Naive thymus-derived CD8-positive, alpha-beta T cell (primary cell): Measurements from ENCODE around the gene TULP4. TPM values are rescaled to one million over a fixed set of nuclear protein-coding genes. Genes with fewer than 3 reads are reported as not detected.
"Not testable (repeated sequence)": the region's sequence is repeated elsewhere in the genome, so short reads cannot be mapped to it uniquely, and the experiment has no call there.

Experiments used
- ATAC-seq, 2 donors: fragments of 150-1000 bp; cut with Tn5 transposase in 1 of 2; sonication (Bioruptor Pico), chemical (Tn5 transposase) in 1 of 2; 1 replicate in 1 of 2; 2 replicates in 1 of 2; pipeline ENCODE4 v1.10.0; 2021; ENCODE audit warnings: mild to moderate bottlenecking in 2 of 2, moderate library complexity in 2 of 2
- POLR2A ChIA-PET: fragments of 350-600 bp; sonication (Branson Sonifier 250); formaldehyde crosslinking; loops from one replicate; lab custom pipeline; 2021; ENCODE audit warnings: antibody characterized with exemption; lab: Charles Lee
- DNase-seq, 10 donors: peaks; one replicate each; pipeline versions ENCODE4 v3.0.0 to v3.0.0-alpha.2; 2020 to 2022
- H3K27ac Mint-ChIP-seq, 10 donors: one replicate each; pipeline ENCODE4 v1.8.0; 2020 to 2022; ENCODE audit warnings: mild to moderate bottlenecking in 10 of 10, mixed read lengths in 10 of 10, moderate library complexity in 4 of 10, inconsistent platforms in 1 of 10
- H3K27me3 Mint-ChIP-seq, 5 donors: one replicate each; pipeline ENCODE4 v1.8.0; 2021 to 2022; ENCODE audit warnings: mixed read lengths in 5 of 5
- H3K36me3 Mint-ChIP-seq, 3 donors: one replicate each; pipeline ENCODE4 v1.8.0; 2020 to 2022; ENCODE audit warnings: mixed read lengths in 3 of 3, mild to moderate bottlenecking in 2 of 3, inconsistent platforms in 1 of 3
- H3K4me1 Mint-ChIP-seq, 4 donors: one replicate each; pipeline ENCODE4 v1.8.0; 2021 to 2022; ENCODE audit warnings: mixed read lengths in 4 of 4
- H3K4me3 Mint-ChIP-seq, 10 donors: one replicate each; pipeline ENCODE4 v1.8.0; 2020 to 2022; ENCODE audit warnings: mild to moderate bottlenecking in 10 of 10, mixed read lengths in 10 of 10, moderate library complexity in 6 of 10, inconsistent platforms in 1 of 10
- H3K9me3 Mint-ChIP-seq, 9 donors: one replicate each; pipeline ENCODE4 v1.8.0; 2020 to 2022; ENCODE audit warnings: mixed read lengths in 9 of 9, mild to moderate bottlenecking in 3 of 9, inconsistent platforms in 1 of 9, moderate library complexity in 1 of 9
- polyA plus RNA-seq, 3 donors: library from polyadenylated mRNA; unstranded; fragments of 300-500 nt; fragmentation: Illumina TruSeq; gene quantifications; one replicate each; pipeline ENCODE4 v1.2.3, GENCODE V29; 2021
- total RNA-seq, 8 experiments: library from RNA in 2 of 8; stranded (reverse) in 2 of 8; gene quantifications; one replicate each; pipeline ENCODE4 v1.2.3 and lab custom pipeline; 2021 to 2026

TULP4 gene
- total and polyA plus RNA-seq, 5 experiments from 2014 or later: 18.9 to 59.5 (median 25.8) TPM

DNA sequence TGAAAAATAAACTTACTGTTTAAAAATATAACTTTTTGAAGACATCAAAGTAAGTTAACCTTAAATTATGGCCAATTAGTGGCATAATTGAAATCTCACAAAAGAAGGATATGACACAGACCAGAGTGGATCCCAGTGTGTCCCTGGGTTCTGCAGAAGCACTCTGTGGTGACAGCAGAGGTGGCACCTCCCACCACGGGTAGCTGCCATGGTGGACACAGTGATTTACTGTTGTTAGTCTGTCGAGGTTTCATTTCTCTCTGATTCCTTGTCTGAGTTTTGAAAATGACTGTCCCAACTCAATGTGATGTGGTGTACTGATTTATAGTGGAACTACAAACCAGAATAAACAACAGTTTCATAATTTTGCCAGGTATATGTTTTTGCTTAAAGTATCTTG, 76.5 kb downstream of the TULP4 start:
- H3K4me1 Mint-ChIP-seq: peaks cover 0 to 7% (median 4%) of the 10 kb centered on the region in 4 donors
- DNase-seq (no peak), ATAC-seq (no peak)
- no peak overlapping the region for H3K27ac Mint-ChIP-seq
- H3K36me3 Mint-ChIP-seq: peaks cover 0 to 10% (median 10%) of the 10 kb centered on the region in 3 donors
- no peak overlapping the region for H3K4me3 Mint-ChIP-seq
- H3K9me3 Mint-ChIP-seq: peaks cover 0 to 14% (median 7%) of the 10 kb centered on the region in 9 donors
- POLR2A ChIA-PET: no interaction called here
- no peaks in the 10 kb centered on the region for H3K27me3 Mint-ChIP-seq

DNA sequence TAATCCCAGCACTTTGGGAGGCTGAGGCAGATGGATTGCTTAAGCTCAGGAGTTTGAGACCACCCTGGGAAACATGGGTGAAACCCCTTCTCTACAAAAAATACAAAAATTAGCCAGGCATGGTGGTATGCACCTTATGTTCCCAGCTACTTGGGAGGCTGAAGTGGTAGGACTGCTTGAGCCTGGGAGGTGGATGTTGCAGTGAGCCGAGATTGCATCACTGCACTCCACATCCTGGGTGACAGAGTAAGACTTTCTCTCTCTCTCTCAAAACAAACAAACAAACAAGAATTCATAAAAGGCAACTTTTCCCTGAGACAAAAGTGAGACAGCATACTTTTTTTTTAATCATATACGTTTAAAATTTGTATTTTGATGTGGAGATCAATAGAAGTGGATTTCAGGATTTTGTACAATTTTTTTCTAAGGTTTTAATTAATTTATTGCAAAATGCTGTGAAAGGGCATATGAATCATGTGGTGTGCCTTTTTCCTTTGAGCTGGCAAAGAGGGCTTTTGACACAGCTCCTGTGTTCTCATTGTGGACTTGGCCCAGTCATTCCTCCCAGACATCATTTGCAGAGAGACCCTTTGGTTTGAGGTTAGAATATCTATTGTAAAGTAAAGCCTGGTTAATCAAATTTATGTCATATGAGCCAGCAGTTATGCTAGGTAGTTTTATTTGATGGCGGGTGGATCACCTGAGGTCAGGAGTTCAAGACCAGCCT, 77.1 kb downstream of the TULP4 start:
- no peak for ATAC-seq
- no peak overlapping the region for H3K27ac Mint-ChIP-seq
- H3K36me3 Mint-ChIP-seq: peaks cover 0 to 16% (median 10%) of the 10 kb centered on the region in 3 donors
- no peak overlapping the region for H3K4me3 Mint-ChIP-seq
- POLR2A ChIA-PET: no interaction called here
- no peaks in the 10 kb centered on the region for H3K27me3 Mint-ChIP-seq
- H3K4me1 Mint-ChIP-seq: peaks cover 1 to 6% (median 4%) of the 10 kb centered on the region in 4 donors
- H3K9me3 Mint-ChIP-seq: peaks cover 0 to 18% (median 7%) of the 10 kb centered on the region in 9 donors
- DNase-seq: no peak

DNA sequence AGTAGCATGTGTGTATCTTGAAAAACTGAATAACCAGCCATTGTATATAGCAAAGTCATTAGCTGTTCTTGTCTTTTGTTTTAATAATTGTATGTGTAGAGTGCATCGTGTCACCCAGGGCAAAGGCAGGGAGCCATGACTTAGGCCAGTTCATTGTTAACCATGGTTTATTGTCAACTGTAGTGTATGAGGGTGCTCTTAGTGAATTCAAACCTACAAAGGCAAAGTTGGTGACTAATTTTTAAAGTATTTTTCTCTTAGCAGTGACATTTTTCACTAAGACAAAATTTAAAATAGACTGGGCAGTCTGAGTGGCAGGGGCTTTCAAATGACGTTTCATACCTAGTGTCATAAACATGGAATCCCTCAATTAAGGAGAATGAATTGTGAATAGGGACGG, 79.0 kb downstream of the TULP4 start:
- Mint-ChIP-seq H3K4me3 (no peak overlapping the region), H3K27me3 (no peaks in the 10 kb centered on the region), H3K36me3 (peaks cover 0 to 16% (median 10%) of the 10 kb centered on the region in 3 donors), H3K9me3 (peaks cover 0 to 18% (median 7%) of the 10 kb centered on the region in 9 donors), H3K27ac (no peak overlapping the region), H3K4me1 (peaks cover 2 to 10% (median 4%) of the 10 kb centered on the region in 4 donors)
- POLR2A ChIA-PET: no interaction called here
- ATAC-seq (no peak), DNase-seq (no peak)

DNA sequence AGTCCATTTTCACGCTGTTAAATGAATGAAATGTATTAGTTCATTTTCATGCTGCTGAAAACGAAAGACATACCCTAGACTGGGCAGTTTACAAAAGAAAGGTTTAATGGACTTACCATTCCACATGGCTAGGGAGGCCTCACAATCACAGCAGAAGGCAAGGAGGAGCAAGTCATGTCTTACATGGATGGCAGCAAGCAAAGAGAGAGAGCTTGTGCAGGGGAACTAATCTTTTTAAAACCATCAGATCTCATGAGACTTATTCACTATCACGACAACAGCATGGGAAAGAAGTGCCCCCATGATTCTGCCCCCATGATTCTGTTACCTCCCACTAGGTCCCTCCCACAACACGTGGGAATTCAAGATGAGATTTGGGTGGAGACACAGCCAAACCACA, 79.7 kb downstream of the TULP4 start:
- H3K27ac Mint-ChIP-seq, H3K4me1 Mint-ChIP-seq, ATAC-seq, POLR2A ChIA-PET, H3K27me3 Mint-ChIP-seq, H3K4me3 Mint-ChIP-seq, DNase-seq: not testable (repeated sequence)
- Mint-ChIP-seq H3K36me3 (peaks cover 0 to 16% (median 10%) of the 10 kb centered on the region in 3 donors), H3K9me3 (peaks cover 0 to 18% (median 7%) of the 10 kb centered on the region in 9 donors)

DNA sequence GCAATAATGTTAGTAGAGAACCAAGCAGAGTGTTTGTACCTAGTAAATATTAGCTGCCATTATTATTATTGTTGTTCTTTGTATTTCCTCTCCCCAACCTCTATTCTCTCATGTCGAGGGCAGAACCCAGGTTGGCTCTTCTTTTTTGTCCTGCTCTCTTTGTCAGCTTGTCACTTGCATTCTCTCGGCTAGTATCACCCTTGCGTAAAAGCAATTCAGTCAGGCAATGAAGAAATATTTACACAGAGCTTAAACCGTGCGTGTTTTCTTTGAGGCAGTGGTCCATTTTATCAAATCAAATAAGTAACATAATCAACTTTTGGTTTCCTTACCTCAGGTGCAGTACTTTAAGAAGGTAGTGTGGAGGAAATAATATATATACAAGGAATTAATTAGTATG, 83.9 kb downstream of the TULP4 start:
- H3K9me3 Mint-ChIP-seq: peaks cover 0 to 18% (median under 1%) of the 10 kb centered on the region in 9 donors
- H3K4me1 Mint-ChIP-seq: peaks cover 2 to 22% (median 6%) of the 10 kb centered on the region in 4 donors
- no peak overlapping the region for H3K27ac Mint-ChIP-seq
- H3K27me3 Mint-ChIP-seq: no peaks in the 10 kb centered on the region
- POLR2A ChIA-PET: no interaction called here
- H3K36me3 Mint-ChIP-seq: peaks cover 0 to 14% (median 3%) of the 10 kb centered on the region in 3 donors
- ATAC-seq: no peak
- no peak for DNase-seq
- no peak overlapping the region for H3K4me3 Mint-ChIP-seq

DNA sequence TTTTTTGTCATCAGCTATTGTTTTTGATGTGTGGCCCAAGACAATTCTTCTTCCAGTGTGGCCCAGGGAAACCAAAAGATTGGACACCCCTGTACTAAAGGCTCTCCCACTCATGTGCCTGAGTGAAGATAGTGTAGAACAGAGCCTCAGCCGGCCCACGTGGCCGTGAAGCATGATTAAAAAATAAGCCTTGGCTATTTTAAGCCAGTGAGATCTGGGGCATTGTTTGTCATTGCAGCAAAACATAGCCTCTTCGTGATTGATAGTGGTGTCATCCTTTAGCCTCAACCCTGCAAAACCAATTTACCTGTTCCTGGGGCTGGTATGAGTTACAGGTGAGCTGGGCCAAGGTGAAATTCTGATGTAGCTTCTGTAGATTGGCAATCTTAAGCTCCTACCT, 85.3 kb downstream of the TULP4 start:
- Mint-ChIP-seq H3K4me3 (no peak overlapping the region), H3K9me3 (peaks cover 0 to 7% (median 0%) of the 10 kb centered on the region in 9 donors), H3K27ac (no peak overlapping the region), H3K4me1 (peaks cover 3 to 22% (median 6%) of the 10 kb centered on the region in 4 donors), H3K27me3 (no peaks in the 10 kb centered on the region), H3K36me3 (peaks cover 0 to 7% (median 0%) of the 10 kb centered on the region in 3 donors)
- ATAC-seq (no peak), DNase-seq (no peak)
- POLR2A ChIA-PET: no interaction called here

DNA sequence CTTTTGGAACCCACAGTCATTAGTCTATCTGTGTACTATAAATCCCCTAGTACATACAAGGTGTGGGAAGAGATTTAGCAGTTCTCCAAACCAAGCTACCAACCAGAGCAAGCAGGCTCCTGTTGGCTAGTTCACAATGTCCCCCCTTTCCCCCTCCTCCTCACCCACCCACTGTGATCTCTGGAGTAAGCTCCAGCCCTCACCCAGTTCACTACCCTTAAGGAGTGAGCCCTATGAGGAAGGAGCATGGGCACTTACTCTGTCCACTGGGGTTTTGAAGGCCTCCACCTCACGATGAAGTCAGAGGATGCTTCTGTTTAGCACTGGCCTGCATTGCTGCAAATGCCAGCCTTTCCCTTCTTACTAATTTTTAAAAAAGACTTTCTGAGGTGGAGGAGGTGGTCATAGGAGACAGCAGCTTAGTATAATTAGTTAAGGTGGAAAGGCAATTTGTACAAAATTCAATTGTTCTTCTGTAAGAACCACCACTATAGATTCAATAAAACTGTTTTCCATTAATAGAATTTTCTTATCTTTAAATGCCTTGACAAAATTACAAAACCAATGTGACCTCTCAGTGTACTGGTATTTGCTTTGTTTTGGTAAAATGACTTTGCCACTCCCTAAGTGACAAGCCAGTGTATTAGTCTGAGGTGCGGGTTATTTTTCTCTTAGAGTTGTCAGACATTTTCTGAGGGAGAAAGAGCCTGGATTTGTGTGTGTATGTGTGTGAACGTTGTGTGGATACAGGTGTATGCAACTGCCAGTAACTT, 86.2 kb downstream of the TULP4 start:
- POLR2A ChIA-PET: no interaction called here
- ATAC-seq (no peak), DNase-seq (no peak)
- Mint-ChIP-seq H3K27ac (peak overlapping the region in 2 of 10 donors; percentile 15 to 26), H3K4me1 (peaks cover 3 to 22% (median 6%) of the 10 kb centered on the region in 4 donors), H3K9me3 (peaks cover 0 to 7% (median 0%) of the 10 kb centered on the region in 9 donors), H3K4me3 (no peak overlapping the region), H3K27me3 (no peaks in the 10 kb centered on the region), H3K36me3 (peaks cover 0 to 7% (median 0%) of the 10 kb centered on the region in 3 donors)

DNA sequence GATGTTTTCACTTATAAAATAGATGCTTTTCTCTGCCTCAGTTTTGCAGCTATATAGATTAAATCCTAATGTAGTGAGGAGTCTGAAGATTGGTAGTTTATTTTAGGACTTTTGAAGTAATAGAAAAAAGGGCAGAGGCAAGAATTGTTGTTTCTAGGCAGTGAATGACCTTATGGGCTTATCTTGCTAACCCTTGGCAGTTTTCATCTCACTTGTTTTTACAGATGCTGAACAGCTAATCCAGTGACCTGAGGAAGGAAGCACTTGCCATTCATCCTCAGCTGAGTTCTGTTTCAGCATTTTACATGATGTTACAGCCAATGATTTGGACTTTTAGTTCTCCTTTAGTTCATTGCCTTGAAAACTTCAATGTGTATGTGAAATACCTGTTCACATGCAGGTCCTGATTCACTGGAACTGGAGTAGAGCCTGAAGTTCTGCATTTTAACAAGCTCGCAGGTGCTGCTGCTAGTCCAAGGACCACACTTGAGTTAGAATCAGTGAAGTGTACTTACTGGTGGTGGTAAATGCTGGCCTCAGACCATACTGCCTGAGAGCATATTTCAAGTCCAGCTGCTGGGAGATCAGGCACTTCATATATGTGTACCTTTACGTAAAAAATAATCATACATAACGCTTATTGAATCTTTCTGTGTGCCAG, 86.9 kb downstream of the TULP4 start:
- Mint-ChIP-seq H3K4me1 (peaks cover 1 to 22% (median 6%) of the 10 kb centered on the region in 4 donors), H3K27ac (peak overlapping the region in 2 of 10 donors; percentile 15 to 26)
- POLR2A ChIA-PET: no interaction called here

DNA sequence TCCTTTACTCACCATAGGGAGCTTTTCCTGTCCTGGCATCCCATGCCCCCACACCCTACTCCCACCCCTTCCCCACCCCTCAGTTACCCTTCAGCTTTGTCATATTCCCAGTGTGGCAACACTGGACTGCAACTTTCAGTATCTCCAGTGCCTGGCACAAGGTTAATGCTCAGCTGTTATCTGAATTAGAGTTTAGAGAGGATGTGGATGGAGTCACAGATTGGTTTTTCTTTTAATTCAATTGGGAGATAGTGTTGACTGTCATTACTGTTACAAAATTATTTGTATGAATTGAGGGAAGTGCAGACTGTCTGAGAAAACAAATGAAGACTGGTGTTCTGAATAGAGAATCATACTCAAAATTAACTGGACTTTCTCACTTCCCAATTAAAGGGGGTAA, 89.9 kb downstream of the TULP4 start:
- ATAC-seq: no peak

More for the DNA sequence above, 86.9 kb downstream of the TULP4 start:
- Mint-ChIP-seq H3K4me3 (no peak overlapping the region), H3K36me3 (peaks cover 0 to under 1% (median 0%) of the 10 kb centered on the region in 3 donors), H3K9me3 (peaks cover 0 to 2% (median 0%) of the 10 kb centered on the region in 9 donors), H3K27me3 (no peaks in the 10 kb centered on the region)
- no peak for ATAC-seq
- DNase-seq: no peak

DNA sequence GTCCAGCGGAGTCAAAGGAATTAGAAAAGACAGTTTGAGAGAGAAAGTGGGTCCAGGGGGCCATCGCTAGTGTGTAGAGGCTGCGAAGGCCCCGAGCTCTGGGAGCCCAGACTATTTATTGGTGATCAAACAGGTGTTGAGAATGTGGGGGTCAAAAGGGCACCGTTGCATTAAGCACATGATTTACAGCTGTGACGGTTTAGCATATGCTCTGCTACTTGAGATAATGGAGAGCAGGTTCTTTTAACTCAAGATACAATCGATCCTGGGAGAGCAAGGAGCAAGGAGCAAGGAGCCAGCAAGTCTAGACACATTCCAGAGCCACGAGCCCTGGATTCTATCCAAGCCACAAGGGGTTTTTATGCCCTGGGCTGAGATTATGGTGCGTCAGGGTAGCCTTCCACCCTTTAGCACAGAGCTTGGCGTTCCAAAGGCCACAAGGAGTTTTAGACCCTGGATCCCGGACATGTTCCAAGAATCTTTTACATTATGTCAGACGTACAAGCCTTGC, 93.1 kb downstream of the TULP4 start:
- ATAC-seq, DNase-seq, POLR2A ChIA-PET, H3K27me3 Mint-ChIP-seq, H3K9me3 Mint-ChIP-seq, H3K36me3 Mint-ChIP-seq, H3K4me3 Mint-ChIP-seq: not testable (repeated sequence)
- Mint-ChIP-seq H3K27ac (peak overlapping the region in 1 of 10 donors; percentile 16), H3K4me1 (peaks cover 7 to 15% (median 11%) of the 10 kb centered on the region in 4 donors)

More for the DNA sequence above, 89.9 kb downstream of the TULP4 start:
- H3K4me1 Mint-ChIP-seq: peaks cover 3 to 15% (median 6%) of the 10 kb centered on the region in 4 donors
- H3K36me3 Mint-ChIP-seq: peaks cover 0 to 4% (median 2%) of the 10 kb centered on the region in 3 donors
- POLR2A ChIA-PET: interaction anchor here (0.6 kb wide), 1 partner anchor 65 kb away, joined by 5 read pairs; no protein-coding TSS in a partner anchor
- no peak overlapping the region for H3K27ac Mint-ChIP-seq
- H3K27me3 Mint-ChIP-seq: no peaks in the 10 kb centered on the region
- DNase-seq: no peak
- H3K9me3 Mint-ChIP-seq: no peaks in the 10 kb centered on the region
- no peak overlapping the region for H3K4me3 Mint-ChIP-seq

DNA sequence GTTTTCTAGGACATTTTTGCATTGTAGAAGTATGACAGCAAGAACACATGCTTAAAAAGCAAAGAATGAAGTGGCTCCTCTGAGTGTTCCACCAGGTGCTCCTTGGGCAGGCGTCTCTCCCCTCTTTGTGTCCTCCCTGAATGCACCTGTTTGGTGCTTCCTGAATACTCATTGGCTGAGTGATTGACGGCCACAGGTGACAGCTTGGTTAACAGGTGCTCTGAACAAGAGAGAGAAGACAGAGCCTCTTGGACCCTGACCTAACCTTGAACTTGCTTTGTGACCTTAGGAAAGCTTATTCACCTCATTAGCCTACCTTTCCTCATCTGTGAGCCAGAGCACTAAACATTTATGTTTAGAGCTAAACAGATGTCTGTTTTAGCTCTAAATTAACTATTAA, 93.7 kb downstream of the TULP4 start:
- no peaks in the 10 kb centered on the region for H3K27me3 Mint-ChIP-seq
- H3K9me3 Mint-ChIP-seq: no peaks in the 10 kb centered on the region
- ATAC-seq (no peak), DNase-seq (no peak)
- peaks cover 7 to 15% (median 11%) of the 10 kb centered on the region in 4 donors for H3K4me1 Mint-ChIP-seq
- H3K36me3 Mint-ChIP-seq: peaks cover 0 to 4% (median 2%) of the 10 kb centered on the region in 3 donors
- H3K27ac Mint-ChIP-seq: no peak overlapping the region
- no peak overlapping the region for H3K4me3 Mint-ChIP-seq
- POLR2A ChIA-PET: no interaction called here

DNA sequence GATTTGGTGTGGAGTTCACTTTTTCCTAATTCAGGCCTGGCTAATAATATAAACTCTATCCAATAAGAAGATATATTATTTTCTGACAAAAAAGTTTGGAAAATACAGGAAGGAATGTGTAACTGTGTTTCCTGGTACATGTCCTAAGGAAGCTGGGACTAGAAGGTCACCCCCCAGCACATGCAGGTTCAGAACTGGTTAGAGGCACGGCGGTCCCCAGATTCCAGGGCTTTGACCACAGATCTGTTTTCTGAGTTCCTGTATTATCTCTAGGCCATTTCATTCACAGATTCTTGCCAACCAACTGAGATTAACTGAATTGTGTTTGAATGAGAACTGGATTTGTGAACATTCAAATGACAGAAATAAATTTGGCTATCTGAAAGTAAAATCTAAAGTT, 94.5 kb downstream of the TULP4 start:
- no peaks in the 10 kb centered on the region for H3K9me3 Mint-ChIP-seq
- H3K4me3 Mint-ChIP-seq: no peak overlapping the region
- no peaks in the 10 kb centered on the region for H3K27me3 Mint-ChIP-seq
- H3K36me3 Mint-ChIP-seq: peaks cover 0 to 4% (median 2%) of the 10 kb centered on the region in 3 donors
- no peak for DNase-seq
- ATAC-seq: no peak
- peak overlapping the region in 1 of 10 donors; percentile 24 for H3K27ac Mint-ChIP-seq
- POLR2A ChIA-PET: no interaction called here
- H3K4me1 Mint-ChIP-seq: peaks cover 7 to 15% (median 10%) of the 10 kb centered on the region in 4 donors
